GM18868 (cell line): ENCODE data around the gene CSMD2.

Source experiments
- ATAC-seq: cut with Tn5 transposase; IDR thresholded peaks from one replicate; pipeline ENCODE4 v1.9.1; 2021; ENCODE audit warnings: mild to moderate bottlenecking, moderate library complexity; ENCODE audit not compliant: unreplicated experiment

CSMD2 gene

GRCh38 chr1:33696962-33697361 is 468.1 kb downstream of the CSMD2 start:
- ATAC-seq = no peak

- ATAC-seq = no peak
Measured at GRCh38 chr1:33696311-33696710, 468.7 kb downstream of the CSMD2 start.

GRCh38 chr1:33692206-33693188 is 472.5 kb downstream of the CSMD2 start:
- ATAC-seq = no peak

- ATAC-seq = no peak
Measured at GRCh38 chr1:33687000-33687399, 478.0 kb downstream of the CSMD2 start.

GRCh38 chr1:33686551-33686950 is 478.5 kb downstream of the CSMD2 start:
- no peak for ATAC-seq

- ATAC-seq = no peak
Measured at GRCh38 chr1:33685256-33685655, 479.8 kb downstream of the CSMD2 start.

- ATAC-seq = no peak
Measured at GRCh38 chr1:33684396-33685179, 480.4 kb downstream of the CSMD2 start.

GRCh38 chr1:33683913-33684312 is 481.1 kb downstream of the CSMD2 start:
- ATAC-seq = no peak

GRCh38 chr1:33682371-33682770 is 482.7 kb downstream of the CSMD2 start:
- no peak for ATAC-seq

GRCh38 chr1:33680281-33680840 is 484.7 kb downstream of the CSMD2 start:
- no peak for ATAC-seq

- no peak for ATAC-seq
Measured at GRCh38 chr1:33670567-33670966, 494.5 kb downstream of the CSMD2 start.

GRCh38 chr1:33668695-33669094 is 496.3 kb downstream of the CSMD2 start:
- no peak for ATAC-seq

GRCh38 chr1:33667386-33668282 is 497.4 kb downstream of the CSMD2 start:
- ATAC-seq = no peak

- ATAC-seq = no peak
Measured at GRCh38 chr1:33666616-33667015, 498.4 kb downstream of the CSMD2 start.

GRCh38 chr1:33661811-33662454 is 503.1 kb downstream of the CSMD2 start:
- ATAC-seq = no peak

- ATAC-seq = no peak
Measured at GRCh38 chr1:33660956-33661355, 504.1 kb downstream of the CSMD2 start.

- ATAC-seq = no peak
Measured at GRCh38 chr1:33660244-33660643, 504.8 kb downstream of the CSMD2 start.

GRCh38 chr1:33659641-33660040 is 505.4 kb downstream of the CSMD2 start:
- ATAC-seq = no peak

GRCh38 chr1:33657833-33658232 is 507.2 kb downstream of the CSMD2 start:
- ATAC-seq = no peak

- ATAC-seq = no peak
Measured at GRCh38 chr1:33656467-33657005, 508.5 kb downstream of the CSMD2 start.
